K562 (cell line): ENCODE results near the gene DYRK1B. TPM values are rescaled to one million over a fixed set of nuclear protein-coding genes. Genes with fewer than 3 reads are reported as not detected.

ENCODE experiments used
- LCOR ChIP-seq: sonication (generic); formaldehyde crosslinking; IDR thresholded peaks from 2 replicates; pipeline ENCODE4 v1.8.0; 2022; ENCODE audit warnings: mild to moderate bottlenecking, missing genetic modification reagents
- MNT ChIP-seq, 2 experiments: fragments of 450-650 bp; conservative IDR thresholded peaks; 2 replicates each; pipeline ENCODE4 v1.6.1; 2017; ENCODE audit warnings: mild to moderate bottlenecking in 2 of 2, moderate library complexity in 2 of 2
- SIRT6 ChIP-seq: IDR thresholded peaks from one replicate; pipeline ENCODE4 v1.6.1; 2012; ENCODE audit warnings: low read depth, mild to moderate bottlenecking, control low read depth, inconsistent platforms, low read length, moderate library complexity
- XRCC5 ChIP-seq: fragments of 200-400 bp; formaldehyde crosslinking; IDR thresholded peaks from 2 replicates; pipeline ENCODE4 v1.6.1; 2017; ENCODE audit warnings: low read depth, mild to moderate bottlenecking, low read length
- ZNF766 ChIP-seq: fragments of 200-800 bp; sonication (Bioruptor generic); conservative IDR thresholded peaks from 2 replicates; pipeline ENCODE4 v1.6.1; 2016; ENCODE audit warnings: missing genetic modification characterization, missing compliant biosample characterization
- polyA plus RNA-seq, 8 experiments: library from polyadenylated mRNA; depleted of rRNA in 4 of 8; stranded (reverse) in 5 of 8; unstranded in 3 of 8; fragments of >200 nt; fragmentation: Nextera tagmentation in 2 of 8; fragmentation: Illumina TruSeq in 1 of 8; extraction: Ambion mirVana in 2 of 8; extraction: Trizol in 1 of 8; gene quantifications; 2 replicates each; pipeline versions ENCODE4 v1.2.1 to v1.2.3, GENCODE V29; 2011 to 2014; ENCODE audit warnings: inconsistent platforms in 1 of 8, missing spikeins in 1 of 8
- total RNA-seq, 7 experiments: library from RNA; depleted of rRNA in 6 of 7; stranded (reverse); fragments of >200 nt in 6 of 7; fragmentation: Illumina TruSeq in 2 of 7; extraction: Trizol in 2 of 7; gene quantifications; 2 replicates each; pipeline versions ENCODE4 v1.2.1 to v1.2.3, GENCODE V29; 2011 to 2021; ENCODE audit warnings: low replicate concordance in 1 of 7
- TF ChIP-seq, protein P1 (sequence below): fragments of 450-650 bp; formaldehyde crosslinking; IDR thresholded peaks from 2 replicates; pipeline ENCODE4 v1.4.0; 2022; ENCODE audit warnings: missing genetic modification characterization
- TF ChIP-seq, protein P2 (sequence below): fragments of 450-650 bp; IDR thresholded peaks from 2 replicates; pipeline ENCODE4 v1.6.1; 2016; ENCODE audit warnings: mild to moderate bottlenecking, moderate library complexity

Gene DYRK1B
- total and polyA plus RNA-seq, 9 of the 15 experiments (the other 6 are each of a cell fraction or from before 2014, with no cell fraction given) = 0.91 to 5.2 (median 1.5) TPM; not detected in 2

- TF ChIP-seq MNT (conservative IDR thresholded peaks at IDR 0.05) (peak; percentile 84 to 90), LCOR (CRISPR knock-in tag) (no peak), XRCC5 (no peak), ZNF766 (CRISPR knock-in tag) (no peak), SIRT6 (no peak)
- TF ChIP-seq, protein P1, sequence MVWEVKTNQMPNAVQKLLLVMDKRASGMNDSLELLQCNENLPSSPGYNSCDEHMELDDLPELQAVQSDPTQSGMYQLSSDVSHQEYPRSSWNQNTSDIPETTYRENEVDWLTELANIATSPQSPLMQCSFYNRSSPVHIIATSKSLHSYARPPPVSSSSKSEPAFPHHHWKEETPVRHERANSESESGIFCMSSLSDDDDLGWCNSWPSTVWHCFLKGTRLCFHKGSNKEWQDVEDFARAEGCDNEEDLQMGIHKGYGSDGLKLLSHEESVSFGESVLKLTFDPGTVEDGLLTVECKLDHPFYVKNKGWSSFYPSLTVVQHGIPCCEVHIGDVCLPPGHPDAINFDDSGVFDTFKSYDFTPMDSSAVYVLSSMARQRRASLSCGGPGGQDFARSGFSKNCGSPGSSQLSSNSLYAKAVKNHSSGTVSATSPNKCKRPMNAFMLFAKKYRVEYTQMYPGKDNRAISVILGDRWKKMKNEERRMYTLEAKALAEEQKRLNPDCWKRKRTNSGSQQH (CRISPR knock-in tag) = no peak
- TF ChIP-seq, protein P2, sequence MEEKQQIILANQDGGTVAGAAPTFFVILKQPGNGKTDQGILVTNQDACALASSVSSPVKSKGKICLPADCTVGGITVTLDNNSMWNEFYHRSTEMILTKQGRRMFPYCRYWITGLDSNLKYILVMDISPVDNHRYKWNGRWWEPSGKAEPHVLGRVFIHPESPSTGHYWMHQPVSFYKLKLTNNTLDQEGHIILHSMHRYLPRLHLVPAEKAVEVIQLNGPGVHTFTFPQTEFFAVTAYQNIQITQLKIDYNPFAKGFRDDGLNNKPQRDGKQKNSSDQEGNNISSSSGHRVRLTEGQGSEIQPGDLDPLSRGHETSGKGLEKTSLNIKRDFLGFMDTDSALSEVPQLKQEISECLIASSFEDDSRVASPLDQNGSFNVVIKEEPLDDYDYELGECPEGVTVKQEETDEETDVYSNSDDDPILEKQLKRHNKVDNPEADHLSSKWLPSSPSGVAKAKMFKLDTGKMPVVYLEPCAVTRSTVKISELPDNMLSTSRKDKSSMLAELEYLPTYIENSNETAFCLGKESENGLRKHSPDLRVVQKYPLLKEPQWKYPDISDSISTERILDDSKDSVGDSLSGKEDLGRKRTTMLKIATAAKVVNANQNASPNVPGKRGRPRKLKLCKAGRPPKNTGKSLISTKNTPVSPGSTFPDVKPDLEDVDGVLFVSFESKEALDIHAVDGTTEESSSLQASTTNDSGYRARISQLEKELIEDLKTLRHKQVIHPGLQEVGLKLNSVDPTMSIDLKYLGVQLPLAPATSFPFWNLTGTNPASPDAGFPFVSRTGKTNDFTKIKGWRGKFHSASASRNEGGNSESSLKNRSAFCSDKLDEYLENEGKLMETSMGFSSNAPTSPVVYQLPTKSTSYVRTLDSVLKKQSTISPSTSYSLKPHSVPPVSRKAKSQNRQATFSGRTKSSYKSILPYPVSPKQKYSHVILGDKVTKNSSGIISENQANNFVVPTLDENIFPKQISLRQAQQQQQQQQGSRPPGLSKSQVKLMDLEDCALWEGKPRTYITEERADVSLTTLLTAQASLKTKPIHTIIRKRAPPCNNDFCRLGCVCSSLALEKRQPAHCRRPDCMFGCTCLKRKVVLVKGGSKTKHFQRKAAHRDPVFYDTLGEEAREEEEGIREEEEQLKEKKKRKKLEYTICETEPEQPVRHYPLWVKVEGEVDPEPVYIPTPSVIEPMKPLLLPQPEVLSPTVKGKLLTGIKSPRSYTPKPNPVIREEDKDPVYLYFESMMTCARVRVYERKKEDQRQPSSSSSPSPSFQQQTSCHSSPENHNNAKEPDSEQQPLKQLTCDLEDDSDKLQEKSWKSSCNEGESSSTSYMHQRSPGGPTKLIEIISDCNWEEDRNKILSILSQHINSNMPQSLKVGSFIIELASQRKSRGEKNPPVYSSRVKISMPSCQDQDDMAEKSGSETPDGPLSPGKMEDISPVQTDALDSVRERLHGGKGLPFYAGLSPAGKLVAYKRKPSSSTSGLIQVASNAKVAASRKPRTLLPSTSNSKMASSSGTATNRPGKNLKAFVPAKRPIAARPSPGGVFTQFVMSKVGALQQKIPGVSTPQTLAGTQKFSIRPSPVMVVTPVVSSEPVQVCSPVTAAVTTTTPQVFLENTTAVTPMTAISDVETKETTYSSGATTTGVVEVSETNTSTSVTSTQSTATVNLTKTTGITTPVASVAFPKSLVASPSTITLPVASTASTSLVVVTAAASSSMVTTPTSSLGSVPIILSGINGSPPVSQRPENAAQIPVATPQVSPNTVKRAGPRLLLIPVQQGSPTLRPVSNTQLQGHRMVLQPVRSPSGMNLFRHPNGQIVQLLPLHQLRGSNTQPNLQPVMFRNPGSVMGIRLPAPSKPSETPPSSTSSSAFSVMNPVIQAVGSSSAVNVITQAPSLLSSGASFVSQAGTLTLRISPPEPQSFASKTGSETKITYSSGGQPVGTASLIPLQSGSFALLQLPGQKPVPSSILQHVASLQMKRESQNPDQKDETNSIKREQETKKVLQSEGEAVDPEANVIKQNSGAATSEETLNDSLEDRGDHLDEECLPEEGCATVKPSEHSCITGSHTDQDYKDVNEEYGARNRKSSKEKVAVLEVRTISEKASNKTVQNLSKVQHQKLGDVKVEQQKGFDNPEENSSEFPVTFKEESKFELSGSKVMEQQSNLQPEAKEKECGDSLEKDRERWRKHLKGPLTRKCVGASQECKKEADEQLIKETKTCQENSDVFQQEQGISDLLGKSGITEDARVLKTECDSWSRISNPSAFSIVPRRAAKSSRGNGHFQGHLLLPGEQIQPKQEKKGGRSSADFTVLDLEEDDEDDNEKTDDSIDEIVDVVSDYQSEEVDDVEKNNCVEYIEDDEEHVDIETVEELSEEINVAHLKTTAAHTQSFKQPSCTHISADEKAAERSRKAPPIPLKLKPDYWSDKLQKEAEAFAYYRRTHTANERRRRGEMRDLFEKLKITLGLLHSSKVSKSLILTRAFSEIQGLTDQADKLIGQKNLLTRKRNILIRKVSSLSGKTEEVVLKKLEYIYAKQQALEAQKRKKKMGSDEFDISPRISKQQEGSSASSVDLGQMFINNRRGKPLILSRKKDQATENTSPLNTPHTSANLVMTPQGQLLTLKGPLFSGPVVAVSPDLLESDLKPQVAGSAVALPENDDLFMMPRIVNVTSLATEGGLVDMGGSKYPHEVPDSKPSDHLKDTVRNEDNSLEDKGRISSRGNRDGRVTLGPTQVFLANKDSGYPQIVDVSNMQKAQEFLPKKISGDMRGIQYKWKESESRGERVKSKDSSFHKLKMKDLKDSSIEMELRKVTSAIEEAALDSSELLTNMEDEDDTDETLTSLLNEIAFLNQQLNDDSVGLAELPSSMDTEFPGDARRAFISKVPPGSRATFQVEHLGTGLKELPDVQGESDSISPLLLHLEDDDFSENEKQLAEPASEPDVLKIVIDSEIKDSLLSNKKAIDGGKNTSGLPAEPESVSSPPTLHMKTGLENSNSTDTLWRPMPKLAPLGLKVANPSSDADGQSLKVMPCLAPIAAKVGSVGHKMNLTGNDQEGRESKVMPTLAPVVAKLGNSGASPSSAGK = peak; percentile 97
- TF ChIP-seq, all 486 proteins: peak for 70
Measured at GRCh38 chr19:39839678-39840327, 5.8 kb upstream of the DYRK1B start (continued).
